HG03565 (cell line): ENCODE measurements around the gene CACNA1D.
"Not testable (repeated sequence)": the region's sequence is repeated elsewhere in the genome, so short reads cannot be mapped to it uniquely, and the experiment has no call there.

Experiments
- ATAC-seq: cut with Tn5 transposase; IDR thresholded peaks from one replicate; pipeline ENCODE4 v1.9.1; 2021; ENCODE audit warnings: mild to moderate bottlenecking, moderate library complexity; ENCODE audit not compliant: unreplicated experiment

CACNA1D gene

DNA sequence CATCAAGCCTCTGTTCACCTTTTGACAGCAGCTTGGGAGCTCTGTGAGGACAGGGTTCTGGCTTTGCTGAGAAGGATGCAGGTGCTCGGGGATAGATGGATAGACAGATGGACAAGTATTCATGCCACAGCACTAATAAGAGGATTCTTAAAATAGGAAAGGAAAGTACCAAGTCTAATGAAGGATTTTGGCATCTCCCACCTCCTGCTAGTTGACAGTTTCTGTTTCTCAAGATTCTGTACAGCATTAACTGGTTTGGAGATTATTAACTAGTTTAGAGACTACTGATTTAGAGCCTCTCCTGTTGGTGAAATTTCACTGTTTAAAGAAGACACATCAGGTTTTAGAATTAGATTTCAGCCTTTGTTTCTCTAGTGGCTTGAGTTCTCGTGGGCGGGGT is 152.3 kb downstream of the CACNA1D start:
- ATAC-seq = no peak

DNA sequence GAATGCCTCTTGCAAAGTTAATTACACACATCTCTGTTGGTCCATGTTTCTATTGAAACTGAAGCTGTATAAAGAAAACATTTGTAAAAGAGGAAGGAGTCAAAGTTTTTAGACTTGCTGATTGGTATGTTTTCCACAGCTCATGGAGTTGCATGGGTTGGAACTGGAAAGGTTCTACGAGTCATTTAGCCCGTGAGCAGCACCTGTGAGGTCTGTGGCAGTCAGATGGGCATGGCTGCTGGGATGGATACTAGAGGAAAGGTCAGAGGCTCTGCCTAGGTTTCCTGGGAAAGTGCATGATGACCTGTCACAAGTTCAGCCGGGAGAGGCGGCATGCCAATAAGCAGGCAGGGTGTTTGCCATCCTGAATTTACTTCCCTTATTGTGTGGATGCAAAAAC is 155.4 kb downstream of the CACNA1D start:
- ATAC-seq = no peak

GRCh38 chr3:53650424-53650823 is 156.0 kb downstream of the CACNA1D start:
- ATAC-seq = peak; percentile 79

DNA sequence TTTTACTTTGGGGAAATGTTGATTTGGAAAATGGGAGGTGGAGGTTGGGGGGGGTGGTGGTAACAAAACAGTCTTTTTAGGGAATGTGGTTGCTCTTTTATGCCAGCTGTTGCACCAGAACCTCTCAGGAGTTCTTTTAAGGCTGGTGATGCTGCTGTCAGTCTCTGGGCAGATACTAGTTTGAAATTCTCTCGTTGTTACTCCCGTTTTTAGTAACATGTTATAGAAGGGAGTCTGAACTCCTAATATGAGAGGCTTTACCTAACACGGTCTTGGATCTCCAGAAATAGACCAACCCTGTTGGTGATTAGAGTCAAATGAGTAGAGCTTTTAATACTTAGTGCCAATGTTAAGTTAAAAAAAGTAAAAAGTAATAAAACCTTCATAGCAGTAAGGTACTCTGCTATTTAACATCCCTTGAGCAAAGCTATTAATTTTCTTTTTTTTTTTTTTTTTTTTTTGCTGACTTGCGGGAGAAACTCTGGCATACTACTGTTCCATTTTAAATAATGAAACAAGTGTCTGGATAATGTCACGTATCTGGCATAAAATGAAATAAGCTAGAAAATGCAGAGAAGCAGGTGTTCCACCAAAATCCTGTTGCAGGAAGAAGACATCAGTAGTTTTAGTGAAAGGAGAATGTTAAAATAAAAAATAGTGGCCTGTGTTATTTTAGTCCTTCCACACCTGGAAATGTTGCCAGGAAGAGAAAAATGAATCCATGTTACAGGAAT is 156.7 kb downstream of the CACNA1D start:
- ATAC-seq = no peak

- ATAC-seq = no peak
These were observed 157.5 kb downstream of the CACNA1D start for GRCh38 chr3:53651927-53652326.

- no peak for ATAC-seq
These were observed 163.2 kb downstream of the CACNA1D start for GRCh38 chr3:53657651-53658050.

GRCh38 chr3:53658613-53659193 is 164.3 kb downstream of the CACNA1D start:
- ATAC-seq = no peak

DNA sequence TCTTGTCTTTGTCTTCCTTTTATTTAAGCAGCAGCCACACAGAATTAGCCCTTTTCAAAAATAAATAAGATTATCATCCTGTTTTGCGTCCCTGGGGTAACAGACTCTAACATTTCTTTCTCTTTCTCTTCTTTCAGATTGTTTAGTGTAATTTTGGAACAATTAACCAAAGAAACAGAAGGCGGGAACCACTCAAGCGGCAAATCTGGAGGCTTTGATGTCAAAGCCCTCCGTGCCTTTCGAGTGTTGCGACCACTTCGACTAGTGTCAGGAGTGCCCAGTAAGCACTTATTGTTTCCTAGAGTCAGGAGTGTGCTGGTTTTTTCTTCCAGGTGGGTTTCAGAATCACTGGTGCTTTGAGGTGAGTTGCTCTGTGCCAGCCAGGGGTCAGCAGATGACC is 165.6 kb downstream of the CACNA1D start:
- ATAC-seq = no peak

- ATAC-seq = no peak
These were observed 167.1 kb downstream of the CACNA1D start for GRCh38 chr3:53661480-53661879.

GRCh38 chr3:53664812-53665211 is 170.4 kb downstream of the CACNA1D start:
- ATAC-seq = not testable (repeated sequence)

- no peak for ATAC-seq
These were observed 171.4 kb downstream of the CACNA1D start for GRCh38 chr3:53665608-53666425.

GRCh38 chr3:53668872-53669271 is 174.5 kb downstream of the CACNA1D start:
- no peak for ATAC-seq

DNA sequence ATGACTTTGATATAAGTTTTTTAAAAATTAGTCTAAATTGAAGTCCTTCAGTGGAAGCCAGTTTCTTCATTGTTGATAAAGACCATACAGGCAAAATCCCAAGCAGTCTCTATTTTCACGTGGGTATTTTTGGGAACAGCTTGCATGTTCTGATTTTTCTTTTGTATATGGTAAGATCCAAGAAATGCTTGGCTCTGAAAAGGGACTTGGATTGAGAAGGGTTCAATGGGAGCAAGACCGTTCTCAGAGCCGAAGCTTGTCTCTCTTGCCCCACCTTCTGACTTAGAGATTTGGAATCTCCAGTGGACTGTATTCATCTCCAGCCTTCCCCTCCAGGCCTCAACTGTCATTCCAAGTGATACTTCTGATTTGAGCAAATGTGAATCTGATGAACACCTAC is 176.3 kb downstream of the CACNA1D start:
- ATAC-seq = no peak

DNA sequence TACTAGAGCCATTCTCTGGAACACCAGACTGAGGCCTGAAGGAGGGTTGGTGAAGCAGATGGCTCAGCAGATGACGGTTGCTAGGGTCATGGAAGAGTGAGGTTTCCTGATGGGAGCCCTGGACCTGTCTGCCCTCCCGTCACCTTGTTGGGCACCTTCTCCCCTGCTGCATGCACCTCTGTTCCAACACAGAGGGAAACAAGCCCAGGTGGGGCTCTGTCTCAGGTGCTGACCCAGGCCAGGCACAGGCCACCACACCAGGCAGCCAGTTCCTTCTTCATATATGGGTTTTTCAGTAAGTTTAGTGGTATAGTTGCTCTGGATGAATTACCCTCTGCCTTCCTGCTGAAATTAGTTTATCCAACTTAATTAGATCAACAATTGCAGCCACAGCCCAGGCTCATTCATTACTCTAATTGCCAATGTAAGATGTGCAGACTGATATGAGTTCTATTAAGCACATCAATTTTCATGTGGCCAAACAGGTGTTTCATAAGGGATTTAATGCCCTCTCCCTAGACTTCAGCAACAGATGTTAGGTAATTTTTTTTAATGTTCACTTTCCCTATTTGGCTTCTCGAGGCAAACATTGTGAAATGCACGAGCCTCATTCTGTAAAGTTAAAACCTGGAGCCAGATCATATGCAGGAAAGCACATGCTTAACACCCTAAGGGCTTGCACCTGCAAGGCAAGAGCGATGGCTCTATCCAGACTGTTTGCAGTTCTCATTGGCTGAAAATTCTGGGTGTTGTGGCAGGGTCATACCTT is 177.0 kb downstream of the CACNA1D start:
- no peak for ATAC-seq

DNA sequence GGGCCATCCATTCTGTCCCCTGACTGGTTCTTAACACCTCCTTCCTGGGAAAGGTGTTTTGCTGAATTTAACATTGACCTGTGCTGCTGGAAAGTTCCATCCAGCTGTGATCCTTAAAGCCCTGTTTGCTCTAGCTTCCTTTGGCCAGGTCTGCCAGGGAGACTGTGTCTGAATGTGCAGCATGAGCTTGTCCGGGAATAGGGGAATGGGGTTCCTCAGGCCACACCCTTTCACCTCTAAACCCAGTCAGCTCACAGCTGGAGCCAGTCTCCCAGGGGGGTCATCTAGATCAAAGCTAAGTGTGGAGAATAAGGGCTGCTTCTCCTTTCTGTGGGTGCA is 177.5 kb downstream of the CACNA1D start:
- no peak for ATAC-seq

- no peak for ATAC-seq
These were observed 178.6 kb downstream of the CACNA1D start for GRCh38 chr3:53672981-53673380.

DNA sequence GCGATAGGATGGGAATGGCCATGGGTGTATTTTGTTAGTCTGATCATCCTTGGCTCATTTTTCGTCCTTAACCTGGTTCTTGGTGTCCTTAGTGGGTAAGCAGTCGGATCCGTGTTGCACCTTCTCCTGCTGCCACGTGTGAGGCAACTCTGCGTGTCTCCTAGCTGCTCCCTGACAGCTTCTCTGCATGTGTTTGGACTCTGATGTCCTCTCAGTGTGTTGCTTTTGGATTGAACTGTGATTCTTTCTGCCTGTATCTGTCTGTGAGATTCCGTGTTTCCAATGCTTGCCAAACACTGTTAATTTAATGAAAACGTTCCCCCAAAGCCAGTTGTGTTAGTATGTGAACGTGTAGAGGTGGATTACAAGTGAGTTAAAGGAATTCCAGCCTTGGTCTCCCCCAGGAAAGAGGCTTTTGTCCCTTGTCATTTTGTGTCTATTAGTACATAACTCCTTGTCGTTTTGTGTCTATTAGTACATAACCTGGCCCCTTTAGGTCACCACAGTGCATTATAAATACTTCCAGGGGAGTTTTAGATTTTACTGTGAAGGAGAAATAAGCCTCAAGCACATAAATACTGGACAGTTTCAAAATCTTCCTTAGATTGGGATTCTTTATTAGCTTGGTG is 179.4 kb downstream of the CACNA1D start:
- no peak for ATAC-seq

GRCh38 chr3:53674582-53674981 is 180.2 kb downstream of the CACNA1D start:
- ATAC-seq = no peak

- no peak for ATAC-seq
These were observed 180.7 kb downstream of the CACNA1D start for GRCh38 chr3:53675022-53675697.

- no peak for ATAC-seq
These were observed 181.5 kb downstream of the CACNA1D start for GRCh38 chr3:53675942-53676341.
